OCI-M2 (cell line): ENCODE measurements around the gene TCF7L2.

Experiments
- DNase-seq: peaks from one replicate; lab custom pipeline; 2025; ENCODE audit not compliant: unreplicated experiment; lab: John Stamatoyannopoulos, UW

Gene TCF7L2

GRCh38 chr10:112963835-112964234 lies 13.8 kb downstream of the TCF7L2 start:
- DNase-seq: no peak

GRCh38 chr10:112964482-112964881 lies 14.4 kb downstream of the TCF7L2 start:
- DNase-seq: no peak

- no peak for DNase-seq
These were observed 16.3 kb downstream of the TCF7L2 start for GRCh38 chr10:112966194-112966855.

GRCh38 chr10:112967200-112967599 lies 17.2 kb downstream of the TCF7L2 start:
- DNase-seq: no peak

- no peak for DNase-seq
These were observed 19.1 kb downstream of the TCF7L2 start for GRCh38 chr10:112969131-112969530.

GRCh38 chr10:112969542-112969941 lies 19.5 kb downstream of the TCF7L2 start:
- no peak for DNase-seq

- DNase-seq: no peak
These were observed 20.0 kb downstream of the TCF7L2 start for GRCh38 chr10:112970021-112970420.

- DNase-seq: no peak
These were observed 22.6 kb downstream of the TCF7L2 start for GRCh38 chr10:112972606-112973005.

GRCh38 chr10:112973046-112973445 lies 23.0 kb downstream of the TCF7L2 start:
- no peak for DNase-seq

- DNase-seq: no peak
These were observed 23.8 kb downstream of the TCF7L2 start for GRCh38 chr10:112973805-112974204.

- DNase-seq: no peak
These were observed 27.4 kb downstream of the TCF7L2 start for GRCh38 chr10:112977426-112977898.

GRCh38 chr10:112979927-112980326 lies 29.9 kb downstream of the TCF7L2 start:
- no peak for DNase-seq

- no peak for DNase-seq
These were observed 30.9 kb downstream of the TCF7L2 start for GRCh38 chr10:112980937-112981336.

- DNase-seq: no peak
These were observed 31.5 kb downstream of the TCF7L2 start for GRCh38 chr10:112981553-112981952.

- no peak for DNase-seq
These were observed 33.5 kb downstream of the TCF7L2 start for GRCh38 chr10:112983444-112984056.

- DNase-seq: no peak
These were observed 34.7 kb downstream of the TCF7L2 start for GRCh38 chr10:112984756-112985155.

GRCh38 chr10:112985690-112986543 lies 35.9 kb downstream of the TCF7L2 start:
- DNase-seq: no peak

- no peak for DNase-seq
These were observed 36.6 kb downstream of the TCF7L2 start for GRCh38 chr10:112986544-112987190.

- DNase-seq: no peak
These were observed 38.9 kb downstream of the TCF7L2 start for GRCh38 chr10:112988839-112989406.

- DNase-seq: no peak
These were observed 39.8 kb downstream of the TCF7L2 start for GRCh38 chr10:112989826-112990225.

- no peak for DNase-seq
These were observed 40.2 kb downstream of the TCF7L2 start for GRCh38 chr10:112990271-112990670.
